ENCODE results near the gene GATA6.
"Not testable (repeated sequence)": the region's sequence is repeated elsewhere in the genome, so short reads cannot be mapped to it uniquely, and the experiment has no call there.

Gene GATA6

DNA sequence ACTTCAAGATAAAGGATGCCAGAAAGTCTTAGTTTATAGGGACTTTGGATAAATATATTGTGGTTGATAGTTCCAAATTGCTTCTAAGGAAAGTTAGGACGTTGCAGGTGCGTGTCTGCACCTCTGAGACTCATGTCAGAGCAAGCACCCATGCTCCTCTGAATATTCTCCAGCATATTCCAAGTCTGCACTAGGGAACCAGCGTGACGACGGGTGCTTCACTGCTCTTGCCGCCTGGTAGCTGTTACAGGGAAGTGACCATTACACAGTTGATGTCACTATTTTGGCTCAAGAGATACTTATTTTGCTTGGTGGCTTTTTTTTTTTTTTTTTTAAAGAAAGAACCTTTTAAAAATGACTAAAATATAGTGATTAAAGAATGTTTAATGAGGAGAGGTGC, 35.6 kb downstream of the GATA6 start:
- no peak for DNase-seq (ENCODE audit: low read depth in 2 of 2)

DNA sequence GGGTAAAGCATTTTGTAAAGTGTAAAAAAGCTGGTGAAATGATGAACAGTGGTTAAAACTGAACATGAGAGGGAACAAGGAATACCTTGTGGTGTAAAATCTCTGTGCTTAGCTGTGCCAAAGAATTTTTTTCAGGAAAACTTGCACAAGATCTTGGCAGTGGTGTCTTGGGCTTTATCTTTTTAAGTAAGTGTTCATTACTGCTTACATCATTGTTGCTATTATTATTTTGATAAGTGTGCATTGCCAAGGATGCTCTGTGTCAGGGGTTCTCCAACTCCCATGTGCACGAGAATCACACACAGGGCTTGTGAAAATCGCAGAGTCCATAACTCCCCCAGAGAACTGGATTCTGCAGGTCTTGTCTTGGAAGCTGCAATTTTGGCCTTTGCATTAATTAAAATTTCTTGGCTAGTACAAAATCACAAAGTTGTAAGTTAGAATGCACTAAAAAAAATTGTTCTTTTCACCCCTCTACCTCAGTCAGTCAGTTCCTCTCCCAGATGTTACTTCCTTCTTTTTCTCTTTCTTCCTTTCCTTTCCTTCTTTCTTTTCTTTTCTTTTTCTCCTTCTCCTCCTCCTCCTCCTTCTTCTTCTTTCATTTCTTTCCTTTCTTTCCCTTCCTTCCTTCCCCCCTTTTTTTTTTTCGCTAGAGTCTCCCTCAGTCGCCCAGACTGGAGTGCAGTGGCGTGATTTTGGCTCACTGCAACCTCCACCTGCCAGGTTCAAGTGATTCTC, 37.8 kb downstream of the GATA6 start:
- DNase-seq (ENCODE audit: low read depth in 2 of 2), result no peak

DNA sequence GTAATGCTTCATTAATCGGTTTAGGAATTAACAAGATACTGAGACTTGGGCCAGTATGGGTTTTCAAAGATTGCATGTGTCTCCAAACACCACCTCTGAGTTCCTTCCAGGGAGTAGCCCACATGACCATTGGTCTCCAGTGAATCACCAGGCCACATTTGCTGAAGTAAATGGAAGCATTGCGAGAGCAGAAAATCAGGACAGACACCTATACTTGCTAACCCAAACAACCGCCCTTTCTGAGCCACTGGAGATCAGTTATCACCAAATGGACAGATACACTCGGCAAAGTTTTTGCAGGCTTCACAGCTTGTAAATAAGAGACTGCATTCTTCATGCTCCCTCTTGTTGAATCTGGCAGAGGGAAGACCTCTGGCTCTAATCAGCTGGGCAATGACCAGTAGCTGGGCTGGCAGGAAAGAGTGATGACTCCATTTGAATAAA, 40.9 kb downstream of the GATA6 start:
- no peak for DNase-seq (ENCODE audit: low read depth in 2 of 2)

DNA sequence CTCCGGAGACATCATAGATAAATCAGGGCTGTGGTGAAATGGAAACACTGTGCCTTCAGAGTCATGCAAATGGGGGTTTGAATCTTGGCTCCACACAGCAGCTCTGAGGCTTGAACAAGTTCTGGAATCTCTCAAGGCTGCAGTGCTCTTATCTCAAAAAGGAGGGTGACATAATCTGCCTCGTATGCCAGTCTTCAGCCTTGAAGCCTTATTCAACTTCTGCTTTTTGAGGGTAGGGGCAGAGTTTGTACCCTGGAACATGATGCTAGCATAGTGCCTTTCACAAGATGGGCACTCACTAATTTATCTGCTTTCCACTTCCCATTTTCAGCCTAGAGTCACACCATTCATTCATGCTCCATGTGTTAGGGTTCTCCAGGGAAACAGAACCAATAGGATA, 42.3 kb downstream of the GATA6 start:
- DNase-seq (ENCODE audit: low read depth in 2 of 2), result no peak

DNA sequence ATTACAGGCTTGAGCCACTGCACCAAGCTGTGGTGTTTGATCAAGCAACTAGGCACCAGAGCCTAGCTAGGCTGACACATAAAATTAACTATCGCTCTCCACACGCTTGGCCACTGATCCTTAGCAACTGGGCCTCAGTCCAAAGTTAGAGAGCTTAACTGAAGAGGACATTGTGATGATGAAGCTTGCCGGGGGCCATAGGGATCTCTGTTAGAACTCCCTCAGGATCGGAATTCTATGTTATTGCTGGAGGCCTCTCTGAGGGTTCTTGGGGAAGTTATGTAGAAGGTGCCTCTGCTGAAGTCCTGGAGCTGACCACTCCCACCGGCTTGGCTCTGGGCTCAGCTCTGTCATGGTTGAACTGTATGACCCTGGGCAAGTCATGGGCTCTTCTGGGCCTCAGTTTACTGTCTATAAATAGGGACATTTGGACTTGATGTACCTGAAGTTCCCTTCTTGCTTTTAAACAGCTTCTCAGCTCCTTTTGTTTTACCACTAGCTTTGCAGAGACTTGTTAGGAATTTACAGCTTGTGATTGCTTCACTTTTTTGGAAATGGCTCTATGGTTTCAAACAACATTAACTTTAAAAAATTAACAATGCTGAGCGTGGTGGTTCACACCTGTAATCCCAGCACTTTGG, 44.1 kb downstream of the GATA6 start:
- no peak for DNase-seq (ENCODE audit: low read depth in 2 of 2)

DNA sequence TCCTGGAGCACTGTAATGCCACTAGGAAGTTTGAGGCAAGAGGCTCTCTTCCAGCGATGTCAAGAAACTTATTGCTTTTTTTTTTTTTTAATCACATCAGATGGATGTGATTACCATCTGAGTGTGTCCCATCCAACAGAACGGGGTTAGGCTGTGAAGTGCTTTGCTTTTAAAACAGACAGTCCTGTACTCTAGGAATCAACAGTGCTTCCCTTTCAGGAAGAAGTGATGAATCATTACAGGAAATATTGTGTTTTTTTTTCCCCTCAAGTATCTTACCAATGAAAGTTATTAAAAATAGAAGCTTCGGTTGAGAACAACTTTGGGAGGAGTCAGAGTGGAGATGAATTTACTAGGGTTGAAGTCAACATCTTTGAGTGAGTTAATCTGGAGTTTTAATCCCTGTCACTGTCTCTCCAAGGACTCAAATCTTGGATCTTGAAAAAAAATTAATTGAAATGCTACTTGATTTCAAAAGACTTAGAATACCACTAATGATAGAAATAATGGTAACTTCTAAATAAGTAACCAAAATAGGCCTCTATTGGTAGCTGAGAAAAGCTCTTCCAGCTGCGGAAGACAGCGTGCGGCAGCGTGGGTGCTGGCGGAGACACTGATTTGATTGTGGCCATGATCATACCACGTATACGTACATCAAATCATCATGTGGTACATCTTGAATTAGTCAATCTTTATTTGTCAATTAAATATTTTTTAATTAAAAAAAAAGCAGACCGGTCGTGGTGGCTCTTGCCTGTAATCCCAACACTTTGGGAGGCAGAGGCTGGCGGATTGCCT, 45.5 kb downstream of the GATA6 start:
- DNase-seq (ENCODE audit: low read depth in 2 of 2), result no peak

DNA sequence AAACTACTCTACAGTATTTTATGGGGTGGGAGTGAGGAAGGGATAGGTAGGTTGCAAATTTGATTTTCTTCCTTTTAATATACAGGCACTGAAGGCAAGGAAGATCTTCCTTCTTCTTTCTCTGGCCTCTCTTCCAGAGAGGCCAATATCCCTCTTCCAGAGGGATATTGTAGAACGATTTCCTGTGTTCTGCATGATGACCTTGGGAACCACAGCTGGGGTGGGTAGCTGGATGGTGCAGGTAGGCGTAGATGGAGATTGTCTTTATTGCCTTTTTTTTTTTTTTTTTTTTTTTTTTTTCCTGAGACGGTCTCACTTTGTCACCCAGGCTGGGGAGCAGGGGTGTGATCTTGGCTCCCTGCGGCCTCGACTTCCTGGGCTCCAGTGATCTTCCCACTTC, 49.4 kb downstream of the GATA6 start:
- no peak for DNase-seq (ENCODE audit: low read depth in 2 of 2)

DNA sequence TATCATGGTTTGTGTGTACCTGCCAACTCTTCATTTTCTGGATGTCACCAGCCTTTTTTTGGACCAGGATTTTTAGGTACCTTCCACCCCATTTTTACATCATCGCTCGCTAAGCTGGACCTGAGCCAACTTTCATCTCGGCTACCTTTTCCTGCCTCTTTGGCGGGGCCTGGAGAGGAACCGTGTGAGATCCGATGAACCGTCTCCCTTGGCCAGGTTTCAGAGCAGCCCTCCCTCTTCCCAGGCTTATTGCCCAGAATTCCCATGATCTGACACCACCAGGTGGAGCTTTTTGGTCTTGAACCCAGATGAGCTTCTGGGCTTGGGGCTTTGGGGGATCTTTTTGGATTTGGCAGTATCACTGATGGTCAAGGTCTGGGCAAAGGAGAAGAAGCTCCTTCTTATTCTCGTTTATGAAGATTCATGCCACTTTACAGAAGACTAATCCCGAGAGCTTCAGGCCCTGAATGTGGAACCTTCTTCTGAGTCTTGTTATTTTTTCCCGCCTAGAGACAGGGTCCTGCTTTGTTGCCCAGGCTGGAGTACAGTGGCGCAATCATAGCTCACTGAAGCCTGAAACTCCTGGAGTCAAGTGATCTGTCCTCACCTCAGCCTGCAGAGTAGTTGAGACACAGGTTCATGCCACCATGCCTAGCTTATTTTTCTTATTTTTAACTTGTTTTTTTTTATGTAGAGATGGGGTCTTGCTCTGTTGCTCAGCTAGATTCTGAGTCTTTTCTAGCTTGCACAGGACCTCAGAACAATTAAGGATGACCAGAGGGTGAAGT, 50.4 kb downstream of the GATA6 start:
- DNase-seq (ENCODE audit: low read depth in 2 of 2), result no peak

DNA sequence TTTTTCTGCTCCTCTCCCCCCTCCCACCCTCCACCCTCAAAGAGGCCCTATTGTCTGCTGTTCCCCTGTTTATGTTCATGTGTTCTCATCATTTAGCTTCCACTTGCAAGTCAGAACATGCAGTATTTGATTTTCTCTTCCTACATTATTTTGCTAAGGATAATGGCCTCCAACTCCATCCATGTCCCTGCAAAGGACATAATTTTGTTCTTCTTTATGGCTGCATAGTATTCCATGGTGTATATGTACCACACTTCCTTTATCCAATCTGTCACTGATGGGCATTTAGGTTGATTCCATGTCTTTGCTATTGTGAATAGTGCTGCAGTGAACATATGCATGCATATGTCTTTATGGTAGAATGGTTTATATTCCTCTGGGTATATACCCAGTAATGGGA, 51.2 kb downstream of the GATA6 start:
- not testable (repeated sequence) for DNase-seq (ENCODE audit: low read depth in 2 of 2)

DNA sequence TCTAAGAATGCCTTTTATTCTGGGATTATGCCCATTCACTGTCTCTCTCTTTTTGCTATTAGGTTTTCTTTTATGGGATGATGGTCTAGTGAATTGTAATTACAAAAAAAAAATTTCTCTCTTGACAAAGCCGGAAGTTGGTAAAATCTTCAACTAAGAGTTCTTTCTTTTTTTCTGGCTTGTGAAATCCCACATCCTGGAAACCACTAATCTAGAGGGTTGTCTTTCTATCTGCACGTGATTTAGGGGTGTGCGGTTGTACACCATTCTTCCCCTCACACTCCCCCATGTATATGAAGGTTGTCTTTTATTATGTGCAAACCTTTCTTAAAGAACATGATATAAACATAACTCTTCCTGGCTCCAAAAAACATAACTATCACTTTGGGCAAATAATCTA, 52.0 kb downstream of the GATA6 start:
- no peak for DNase-seq (ENCODE audit: low read depth in 2 of 2)

DNA sequence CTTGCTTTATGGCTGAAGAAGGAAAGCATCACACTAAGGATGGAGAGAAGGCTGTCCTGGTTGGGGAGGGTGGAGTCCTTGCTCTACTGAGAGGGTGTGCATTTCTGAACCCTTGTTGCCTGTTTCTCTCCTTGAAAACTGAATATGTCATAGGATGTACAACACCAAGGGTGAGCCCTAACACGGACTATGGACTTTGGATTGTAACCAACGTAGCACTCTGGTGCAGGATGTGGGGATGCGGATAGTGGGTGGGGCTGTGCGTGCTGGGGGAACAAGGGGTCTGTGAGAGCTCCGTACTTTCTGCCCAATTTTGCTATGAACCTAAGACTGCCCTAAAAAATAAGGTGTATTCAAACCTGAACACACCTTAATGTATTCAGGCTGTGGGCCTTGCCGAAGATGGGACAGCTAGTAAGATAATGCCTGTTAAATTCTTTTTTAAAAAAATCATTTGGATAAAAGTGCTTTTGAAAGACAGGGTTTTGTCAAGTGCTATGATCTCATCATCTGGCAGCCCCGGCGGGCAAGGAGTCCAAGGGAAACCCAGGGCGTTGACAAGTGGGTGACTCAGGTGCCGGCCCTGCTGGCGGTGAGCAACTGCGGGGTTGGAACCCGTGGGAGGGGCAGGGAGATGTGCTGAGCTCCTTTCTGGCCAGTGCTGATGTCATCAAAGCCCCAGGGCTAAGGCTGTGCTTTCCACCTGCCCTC, 54.0 kb downstream of the GATA6 start:
- no peak for DNase-seq (ENCODE audit: low read depth in 2 of 2)

DNA sequence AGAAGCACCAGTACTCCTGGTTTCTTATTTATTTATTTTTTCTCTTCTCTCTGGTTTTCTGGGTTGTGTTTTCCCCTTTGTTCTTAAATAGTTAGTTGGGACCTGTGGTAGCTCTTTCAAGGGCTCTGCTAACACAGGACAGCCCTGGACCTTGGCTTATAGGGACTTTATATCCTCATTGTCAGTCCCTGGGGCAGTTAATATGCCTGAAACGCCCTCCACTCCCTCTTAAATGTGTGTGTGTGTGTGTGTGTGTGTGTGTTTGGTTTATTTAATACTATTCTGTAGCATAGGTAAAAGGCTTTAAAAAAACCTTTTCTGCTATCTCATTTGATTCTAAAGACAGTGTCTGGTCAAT, 54.6 kb downstream of the GATA6 start:
- no peak for DNase-seq (ENCODE audit: low read depth in 2 of 2)

DNA sequence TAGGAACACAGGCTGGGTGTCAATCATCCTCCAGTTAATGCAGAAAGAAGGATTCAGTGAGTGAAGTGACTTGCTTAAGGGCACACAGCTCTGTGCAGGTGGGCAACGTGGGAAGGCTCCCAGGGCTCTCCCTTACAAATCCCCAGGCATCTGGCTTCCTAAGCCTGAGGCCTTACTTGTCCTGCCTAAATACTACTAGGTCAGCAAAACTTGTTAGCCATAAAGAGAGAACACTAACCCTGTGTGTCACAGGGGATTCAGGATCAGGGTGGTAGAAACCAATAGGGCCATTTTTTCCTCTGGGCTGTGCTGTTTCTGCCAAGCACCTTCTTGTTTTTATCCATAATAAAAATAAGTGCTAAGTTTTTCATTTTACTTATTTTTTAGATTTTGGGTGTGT, 55.0 kb downstream of the GATA6 start:
- no peak for DNase-seq (ENCODE audit: low read depth in 2 of 2)

DNA sequence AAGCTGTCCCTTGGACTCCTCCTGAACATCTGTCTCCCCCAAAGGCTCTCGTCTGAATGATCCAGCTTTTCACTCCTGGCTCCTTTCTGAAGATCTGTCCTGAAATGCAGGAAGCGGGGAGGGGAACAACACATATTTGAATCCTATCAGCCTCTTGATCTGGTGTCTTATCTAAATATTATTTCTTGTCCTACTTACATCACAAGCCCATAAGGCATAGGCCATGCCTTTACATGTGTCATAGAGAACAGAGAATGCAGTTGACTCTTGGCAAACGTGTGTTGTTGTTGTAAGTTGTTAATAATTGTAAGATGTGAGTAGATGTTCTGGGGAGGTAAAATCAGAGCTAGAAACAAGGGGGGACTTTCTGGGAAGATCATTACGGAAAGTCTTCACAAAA, 57.4 kb downstream of the GATA6 start:
- no peak for DNase-seq (ENCODE audit: low read depth in 2 of 2)

DNA sequence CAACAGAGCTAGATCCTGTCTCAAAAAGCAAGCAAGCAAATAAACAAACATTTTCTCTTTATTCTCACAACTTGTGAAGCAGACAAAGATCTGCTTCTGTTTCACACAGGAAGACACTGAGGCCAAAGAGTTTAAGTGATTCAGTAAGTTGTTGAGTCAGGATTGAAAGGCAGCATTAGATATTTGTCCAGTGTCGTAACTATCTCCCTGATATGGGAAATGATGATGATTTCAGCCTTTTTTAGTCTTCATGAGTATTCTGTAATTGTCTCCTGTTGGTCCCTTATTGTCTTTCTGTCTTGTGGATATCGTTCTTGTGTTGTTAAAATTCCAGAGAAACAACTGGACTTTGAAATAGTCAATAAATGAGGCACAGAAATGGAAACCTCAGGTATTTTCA, 59.6 kb downstream of the GATA6 start:
- no peak for DNase-seq (ENCODE audit: low read depth in 2 of 2)

DNA sequence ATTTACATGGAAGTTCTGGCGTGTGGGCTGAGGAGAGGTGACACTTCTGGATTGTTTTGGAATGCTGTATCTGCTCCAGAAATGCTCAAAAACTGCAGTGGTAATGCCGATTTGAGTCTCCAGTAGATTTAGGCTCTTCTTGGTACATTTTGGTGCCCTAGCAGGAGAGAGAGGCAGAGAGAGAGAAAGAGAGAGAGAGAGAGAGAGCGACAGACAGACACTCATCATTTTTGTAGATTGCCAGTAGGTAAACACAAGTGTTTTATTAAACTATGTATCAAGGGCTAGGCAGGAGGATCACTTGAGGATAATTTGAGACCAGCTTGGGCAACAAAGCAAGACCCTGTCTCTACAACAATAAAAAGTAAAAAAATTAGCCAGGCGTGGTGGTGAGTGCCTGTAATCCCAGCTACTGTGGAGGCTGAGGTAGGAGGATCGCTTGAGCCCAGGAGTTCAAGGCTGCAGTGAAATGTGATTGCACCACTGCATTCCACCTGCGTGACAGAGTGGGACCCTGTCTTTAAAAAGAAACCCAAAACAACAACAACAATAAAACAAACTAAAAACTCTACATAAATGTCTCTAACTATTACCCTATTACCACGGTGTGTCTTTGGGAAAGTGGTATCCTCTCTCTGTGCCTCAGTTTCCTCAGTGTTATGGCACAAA, 60.2 kb downstream of the GATA6 start:
- no peak for DNase-seq (ENCODE audit: low read depth in 2 of 2)

DNA sequence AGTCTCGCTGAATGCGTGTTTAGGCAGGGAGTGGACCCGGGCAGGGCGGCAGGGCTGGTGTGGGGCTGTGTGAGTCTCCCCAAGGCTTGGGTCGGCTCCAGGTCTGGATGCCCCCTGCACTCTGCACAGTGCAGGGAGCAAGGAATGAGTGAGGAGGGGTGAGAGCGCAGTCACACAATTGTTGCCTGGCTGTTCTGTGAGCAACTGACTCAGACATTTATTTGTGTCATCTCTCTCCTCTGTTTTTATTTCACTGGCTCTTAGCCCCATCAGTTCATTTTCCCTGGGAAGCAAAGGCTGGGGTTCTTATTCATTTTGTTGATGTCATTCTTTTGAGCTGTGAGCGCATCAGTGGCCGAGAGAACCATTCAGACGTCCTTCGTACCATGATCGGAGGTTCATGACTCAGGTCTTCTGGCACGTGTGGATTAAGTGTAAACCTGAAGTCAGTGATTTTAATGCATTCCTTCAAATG, 61.1 kb downstream of the GATA6 start:
- no peak for DNase-seq (ENCODE audit: low read depth in 2 of 2)

DNA sequence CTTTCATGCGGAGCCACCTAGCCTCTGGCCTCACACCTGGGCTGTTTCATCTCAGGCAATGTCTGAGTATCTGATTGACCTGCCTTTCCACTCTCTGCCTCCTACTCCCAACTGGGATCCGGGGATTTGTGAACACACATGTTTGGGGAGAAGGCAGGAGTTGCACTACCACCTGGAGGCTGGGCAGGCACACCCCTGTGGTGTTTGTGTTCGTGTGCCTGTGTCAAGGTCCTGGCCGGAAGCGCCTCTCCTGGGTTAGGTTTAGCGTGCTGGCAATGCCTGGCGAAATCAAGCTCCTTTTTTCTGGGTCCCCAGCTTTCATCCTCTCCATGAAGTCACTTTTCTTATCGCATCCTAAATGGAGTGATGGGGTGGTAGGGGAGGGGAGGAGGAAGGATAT, 63.9 kb downstream of the GATA6 start:
- no peak for DNase-seq (ENCODE audit: low read depth in 2 of 2)

DNA sequence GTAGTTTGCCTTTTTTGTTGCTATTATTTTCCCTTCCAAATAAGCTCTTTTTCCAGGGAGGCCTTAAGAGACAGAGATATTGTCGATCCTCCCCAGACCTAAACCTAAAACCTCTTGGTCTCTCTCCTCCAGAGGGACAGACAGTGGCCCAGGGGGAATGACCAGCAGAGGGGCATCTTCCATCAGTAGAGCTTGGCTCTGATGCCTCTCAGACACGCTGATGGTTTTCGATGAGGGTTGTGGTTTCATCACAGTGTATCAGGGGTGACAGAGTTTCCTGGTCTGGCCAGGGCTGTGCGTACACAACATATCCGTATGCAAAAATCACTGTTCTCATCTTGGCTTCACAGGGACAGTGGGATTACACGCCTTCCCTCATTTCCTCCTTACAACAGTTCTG, 68.6 kb downstream of the GATA6 start:
- DNase-seq (ENCODE audit: low read depth in 2 of 2), result no peak

DNA sequence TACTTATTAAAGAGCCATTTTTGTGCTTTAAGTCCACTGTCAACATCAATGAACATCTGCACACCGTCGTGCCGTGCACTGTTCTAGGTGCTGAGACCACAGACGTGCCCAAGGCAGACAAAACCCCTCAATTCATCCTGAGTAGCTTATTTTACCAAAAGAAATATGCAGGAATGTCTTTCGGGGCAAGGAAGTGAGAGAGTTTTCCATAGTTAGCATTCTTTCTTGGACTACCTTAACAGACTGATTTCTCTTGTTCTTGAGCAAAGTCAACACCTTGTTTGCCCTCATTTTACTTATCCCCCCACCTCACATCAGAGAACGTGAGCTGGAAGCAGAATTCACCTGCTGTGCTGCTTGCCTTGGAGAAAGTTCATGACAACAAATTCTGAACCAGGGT, 69.3 kb downstream of the GATA6 start:
- DNase-seq (ENCODE audit: low read depth in 2 of 2), result no peak

DNA sequence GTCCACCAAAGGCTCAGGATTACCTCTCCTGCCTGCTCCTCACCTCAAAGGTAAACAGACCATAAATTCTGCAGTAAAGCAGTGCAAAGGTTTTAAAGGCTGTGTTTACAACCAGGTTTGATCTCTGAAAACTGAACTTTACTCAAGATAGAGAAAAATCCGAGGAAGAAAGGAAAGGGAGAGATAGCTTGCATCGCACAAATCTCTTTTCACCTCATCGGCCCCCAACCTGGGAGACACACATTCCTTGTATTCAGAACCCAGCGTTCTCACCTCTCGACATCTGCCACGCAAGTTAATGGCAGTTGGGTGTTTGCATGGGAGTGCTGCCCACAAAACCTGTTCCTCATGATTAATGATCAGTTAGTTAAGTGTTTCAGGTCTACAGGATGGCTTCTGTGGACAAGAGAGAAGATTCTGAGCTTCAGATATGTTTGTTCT, 72.6 kb downstream of the GATA6 start:
- no peak for DNase-seq (ENCODE audit: low read depth in 2 of 2)

Data from stimulated activated CD4-positive, alpha-beta T cell treated with anti-CD3 and anti-CD28 coated beads, Interleukin-1b, Interleukin-23, amount 100 ng/mL, for 1 hour (primary cell).